GM12878 (cell line): Measurements from ENCODE around the gene RAB28. TPM values are rescaled to one million over a fixed set of nuclear protein-coding genes. Genes with fewer than 3 reads are reported as not detected.

ENCODE experiments used
- ATAC-seq: fragments of 200-7000 bp; cut with Tn5 transposase; 3 replicates; pipeline ENCODE4 v1.9.1; 2020; ENCODE audit warnings: mild to moderate bottlenecking, moderate library complexity
- BruUV-seq: library from RNA; stranded (reverse); fragments of 400-500 nt; replicated peaks from 2 replicates; lab custom pipeline; 2021; lab: Mats Ljungman, UMichigan
- CTCF ChIA-PET: fragments of 300-600 bp; sonication (Branson Sonifier 250); formaldehyde crosslinking; extraction: SDS; loops from one replicate; lab custom pipeline; 2021; ENCODE audit warnings: inconsistent platforms; lab: Yijun Ruan, JAX
- POLR2A ChIA-PET: fragments of 350-600 bp; formaldehyde crosslinking; extraction: SDS; loops from one replicate; lab custom pipeline; 2021; ENCODE audit warnings: inconsistent platforms; lab: Charles Lee
- RAD21 ChIA-PET: fragments of 300-600 bp; sonication (Branson Sonifier 250); formaldehyde crosslinking; loops from one replicate; lab custom pipeline; 2023; ENCODE audit warnings: antibody characterized with exemption; ENCODE audit not compliant: unreplicated experiment; lab: Charles Lee
- SMC1A ChIA-PET: fragments of 300-600 bp; sonication (Branson Sonifier 250); formaldehyde crosslinking; loops from one replicate; lab custom pipeline; 2023; ENCODE audit not compliant: unreplicated experiment, uncharacterized antibody; lab: Charles Lee
- DNase-seq: peaks from one replicate; pipeline ENCODE4 v3.0.0-alpha.2; 2011; ENCODE audit warnings: low read depth, low spot score
- FAIRE-seq: peaks from 3 replicates; lab custom pipeline; 2011; peaks lifted over from hg19 to GRCh38; lab: Jason Lieb, UNC
- H2AFZ ChIP-seq: 2 replicates; pipeline ENCODE4 v1.6.0; 2011; ENCODE audit warnings: low read depth, low read length, control low read depth; ENCODE audit not compliant: control insufficient read depth
- H3K27ac ChIP-seq: 2 replicates; pipeline ENCODE4 v1.5.1; 2011; ENCODE audit warnings: control low read depth; ENCODE audit not compliant: control insufficient read depth, insufficient read depth
- H3K27me3 ChIP-seq, 2 experiments: replicated peaks in 1 of 2; 2 replicates each; pipeline versions ENCODE4 v1.6.0 to v1.6.1; 2011; ENCODE audit warnings: low read length in 1 of 2; ENCODE audit not compliant: control insufficient read depth in 2 of 2, insufficient read depth in 2 of 2
- H3K36me3 ChIP-seq, 2 experiments: 2 replicates each; pipeline ENCODE4 v1.5.1; 2011; ENCODE audit warnings: low read length in 1 of 2; ENCODE audit not compliant: control insufficient read depth in 2 of 2, insufficient read depth in 2 of 2
- H3K4me1 ChIP-seq: 2 replicates; pipeline ENCODE4 v1.6.1; 2011; ENCODE audit warnings: mild to moderate bottlenecking, low read length, moderate library complexity, mixed read lengths; ENCODE audit not compliant: control insufficient read depth, insufficient read depth
- H3K4me2 ChIP-seq: 2 replicates; pipeline ENCODE4 v1.6.0; 2011; ENCODE audit warnings: control low read depth; ENCODE audit not compliant: control insufficient read depth, insufficient read depth
- H3K4me3 ChIP-seq: fragments of 200-600 bp; sonication (generic); 2 replicates; pipeline ENCODE4 v1.5.1; 2016
- H3K79me2 ChIP-seq: 2 replicates; pipeline ENCODE4 v1.6.0; 2011; ENCODE audit warnings: low read length; ENCODE audit not compliant: control insufficient read depth, insufficient read depth
- H3K9ac ChIP-seq: 2 replicates; pipeline ENCODE4 v1.8.0; 2011; ENCODE audit warnings: low read length, control low read depth, mixed read lengths; ENCODE audit not compliant: control insufficient read depth, insufficient read depth
- H3K9me3 ChIP-seq: replicated peaks from 3 replicates; pipeline ENCODE4 v1.5.1; 2011; ENCODE audit warnings: mild to moderate bottlenecking, low read length; ENCODE audit not compliant: control insufficient read depth, insufficient read depth
- H4K20me1 ChIP-seq: 2 replicates; pipeline ENCODE4 v1.6.0; 2011; ENCODE audit not compliant: control insufficient read depth, insufficient read depth
- ESRRA ChIP-seq: IDR thresholded peaks from 2 replicates; pipeline ENCODE4 v1.6.1; 2012; ENCODE audit warnings: mild to moderate bottlenecking, low read length, improper control_type of control experiment
- EZH2 ChIP-seq: IDR thresholded peaks from 2 replicates; pipeline ENCODE4 v1.6.1; 2012; ENCODE audit warnings: low read depth, mild to moderate bottlenecking, control low read depth, inconsistent platforms, low read length, borderline replicate concordance; ENCODE audit not compliant: control insufficient read depth
- IRF4 ChIP-seq: IDR thresholded peaks from 2 replicates; pipeline ENCODE4 v1.6.1; 2011; ENCODE audit warnings: low read depth, low read length
- KLF5 ChIP-seq: fragments of 450-650 bp; IDR thresholded peaks from 2 replicates; pipeline ENCODE4 v1.6.1; 2014; ENCODE audit warnings: mild to moderate bottlenecking; ENCODE audit not compliant: partially characterized antibody
- MEF2A ChIP-seq: IDR thresholded peaks from 2 replicates; pipeline ENCODE4 v1.6.1; 2011; ENCODE audit warnings: low read depth, mild to moderate bottlenecking, low read length, moderate library complexity; ENCODE audit not compliant: insufficient read depth
- MXI1 ChIP-seq: fragments of 150-350 bp; IDR thresholded peaks from 2 replicates; pipeline ENCODE4 v1.6.1; 2011; ENCODE audit warnings: low read depth, mild to moderate bottlenecking, inconsistent platforms, low read length, improper control_type of control experiment
- RUNX3 ChIP-seq: IDR thresholded peaks from 2 replicates; pipeline ENCODE4 v1.6.1; 2012; ENCODE audit warnings: low read length, inconsistent platforms
- SREBF2 ChIP-seq: IDR thresholded peaks from 2 replicates; pipeline ENCODE4 v1.6.1; 2012; ENCODE audit warnings: mild to moderate bottlenecking, low read length
- SUZ12 ChIP-seq: fragments of 200-600 bp; sonication (generic); IDR thresholded peaks from one replicate; pipeline ENCODE4 v1.6.1; 2018; ENCODE audit warnings: antibody characterized with exemption, mild to moderate bottlenecking; ENCODE audit not compliant: unreplicated experiment
- TCF3 ChIP-seq: IDR thresholded peaks from 2 replicates; pipeline ENCODE4 v1.6.1; 2012; ENCODE audit warnings: low read depth, mild to moderate bottlenecking, low read length, borderline replicate concordance; ENCODE audit not compliant: insufficient read depth
- TCF7 ChIP-seq: IDR thresholded peaks from 2 replicates; pipeline ENCODE4 v1.6.1; 2014; ENCODE audit warnings: antibody characterized with exemption, borderline replicate concordance
- WGBS: methylation state at CpG from one replicate; pipeline ENCODE4 v1.1.6; 2016; ENCODE audit warnings: low lambda C conversion rate; ENCODE audit not compliant: insufficient replicate concordance, insufficient coverage; ENCODE audit errors: missing lambda C conversion rate; 5-methylcytosine and 5-hydroxymethylcytosine counted together
- in situ Hi-C: fragments of 300-500 bp; cut with MboI; formaldehyde crosslinking; loops from 9 replicates; pipeline ENCODE4 v1.14.3; 2018; ENCODE audit warnings: mixed read lengths
- intact Hi-C: fragments of 100-400 bp; cut with micrococcal nuclease; formaldehyde crosslinking; loops from one replicate; pipeline ENCODE4 v1.14.2; 2022; ENCODE audit not compliant: unreplicated experiment
- polyA plus RNA-seq, 11 experiments: library from polyadenylated mRNA; depleted of rRNA in 4 of 11; unstranded in 6 of 11; stranded (reverse) in 5 of 11; fragments of >200 nt; fragmentation: Nextera tagmentation in 4 of 11; fragmentation: Illumina TruSeq in 1 of 11; extraction: Ambion mirVana in 4 of 11; extraction: Trizol in 1 of 11; gene quantifications; 1 replicate in 1 of 11; 2 replicates in 10 of 11; pipeline versions ENCODE4 v1.2.1 to v1.2.3, GENCODE V29; 2011 to 2016; ENCODE audit warnings: inconsistent platforms in 2 of 11, missing spikeins in 2 of 11, low read depth in 1 of 11
- total RNA-seq, 4 experiments: library from RNA; depleted of rRNA in 3 of 4; stranded (reverse); fragments of >200 nt in 3 of 4; fragmentation: Illumina TruSeq in 1 of 4; extraction: Trizol in 1 of 4; gene quantifications; 2 replicates each; pipeline versions ENCODE4 v1.2.1 to v1.2.3, GENCODE V29; 2013 to 2021
- TF ChIP-seq, protein P1 (sequence below): fragments of 450-650 bp; formaldehyde crosslinking; IDR thresholded peaks from 2 replicates; pipeline ENCODE4 v1.4.0; 2020; ENCODE audit warnings: mild to moderate bottlenecking, moderate library complexity

The RAB28 gene
- total and polyA plus RNA-seq, 10 of the 15 experiments (the other 5 are each of a cell fraction or from before 2014, with no cell fraction given): 5.8 to 29.3 (median 16.9) TPM

DNA sequence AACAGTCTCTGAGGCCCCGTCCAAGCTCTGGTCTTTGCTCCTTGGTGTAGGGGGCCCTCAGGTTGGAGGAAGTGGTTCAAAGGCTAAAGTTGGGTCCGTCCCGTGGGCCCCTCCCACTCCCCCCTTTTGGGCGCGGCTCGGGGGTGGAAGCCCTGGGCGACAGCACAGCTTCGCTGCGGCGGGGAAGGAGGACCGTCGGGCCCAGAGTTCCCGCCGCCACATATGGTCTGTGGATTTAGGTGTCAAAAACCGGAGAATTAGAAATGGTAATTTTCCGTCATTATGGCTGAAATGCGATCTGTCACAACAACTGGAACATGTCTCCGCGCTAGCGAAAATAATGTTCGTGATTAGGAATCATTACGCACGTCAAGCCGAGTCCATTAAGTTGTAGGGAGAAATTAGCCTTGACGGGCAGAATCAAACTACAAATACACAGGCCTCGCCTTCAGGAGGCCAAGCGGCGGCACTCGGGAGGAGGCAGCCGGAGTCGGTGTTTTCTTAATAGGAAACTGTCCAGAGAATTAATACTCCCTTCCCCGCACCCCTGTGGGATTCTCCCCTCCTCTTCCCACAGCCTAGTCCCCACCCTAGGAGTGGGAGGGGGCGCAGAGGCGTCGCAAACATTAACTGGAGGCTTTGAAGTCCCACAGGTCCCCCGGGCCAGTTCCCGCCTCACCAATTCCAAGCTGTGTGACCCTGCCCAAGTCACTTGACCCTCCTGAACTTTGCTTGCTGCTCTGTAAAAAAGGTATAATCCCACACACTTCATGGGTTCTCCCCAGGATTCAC, 45.2 kb upstream of the RAB28 start:
- SMC1A ChIA-PET: no interaction called here
- Histone ChIP-seq H3K9ac (no peak overlapping the region), H3K9me3 (peaks cover 4% of the 10 kb centered on the region), H3K4me3 (no peak overlapping the region), H3K79me2 (no peaks in the 10 kb centered on the region), H3K4me1 (peaks cover 14% of the 10 kb centered on the region), H3K27ac (no peak overlapping the region), H2AFZ (no peak overlapping the region), H3K27me3 (peaks cover 5 to 12% of the 10 kb centered on the region in 2 experiments), H4K20me1 (no peaks in the 10 kb centered on the region), H3K36me3 (no peaks in the 10 kb centered on the region), H3K4me2 (peak overlapping the region; percentile 58)
- RAD21 ChIA-PET: no interaction called here
- ATAC-seq (no peak), FAIRE-seq (no peak), DNase-seq (no peak)
- 60% methylated on average over 36 of the region's 37 CpGs for WGBS
- intact Hi-C loops: loop anchor here (5.0 kb wide), 1 partner anchor 602 kb away; no protein-coding TSS in a partner anchor
- in situ Hi-C loops: loop anchor here (25.0 kb wide), 1 partner anchor 1767 kb away; no protein-coding TSS in a partner anchor
- POLR2A ChIA-PET: no interaction called here
- CTCF ChIA-PET: interaction anchor here (0.6 kb wide), 1 partner anchor 128 kb away, joined by 3 read pairs; no protein-coding TSS in a partner anchor
- no TSS peak for BruUV-seq
- TF ChIP-seq MEF2A (no peak), EZH2 (no peak), TCF3 (no peak), SUZ12 (peak; percentile 26), RUNX3 (no peak)

DNA sequence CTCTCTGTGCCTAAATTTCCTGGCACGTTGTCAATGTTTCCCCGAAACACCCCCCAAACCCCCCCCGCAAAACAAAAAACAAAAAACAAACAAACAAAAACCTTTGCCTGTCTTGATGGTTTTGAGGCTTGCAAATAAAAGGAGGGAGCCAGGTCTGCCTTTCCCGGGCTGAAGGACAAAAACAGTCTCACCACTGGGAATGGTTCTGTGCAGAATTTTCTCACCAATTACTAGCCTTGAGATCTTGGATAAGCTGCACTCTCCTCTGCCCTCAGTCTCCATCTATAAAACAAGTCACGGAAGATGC, 44.6 kb upstream of the RAB28 start:
- WGBS: 3% methylated on average over 5 of the region's 5 CpGs
- FAIRE-seq: no peak
- in situ Hi-C loops: loop anchor here (25.0 kb wide), 1 partner anchor 1766 kb away; no protein-coding TSS in a partner anchor
- ChIA-PET RAD21 (interaction anchor here (1.0 to 1.3 kb wide), 2 partner anchors 47 to 83 kb away, joined by 3 read pairs; no protein-coding TSS in a partner anchor), CTCF (interaction anchor here (0.6 kb wide), 1 partner anchor 129 kb away, joined by 3 read pairs; no protein-coding TSS in a partner anchor), POLR2A (no interaction called here), SMC1A (no interaction called here)
- Histone ChIP-seq H2AFZ (no peak overlapping the region), H3K4me3 (peak overlapping the region; percentile 53; the same call in 1 of the 2 replicates), H3K27me3 (peaks cover 5 to 9% of the 10 kb centered on the region in 2 experiments), H3K79me2 (no peaks in the 10 kb centered on the region), H3K4me1 (peaks cover 14% of the 10 kb centered on the region), H3K9me3 (peaks cover 9% of the 10 kb centered on the region), H3K4me2 (peak overlapping the region; percentile 78), H3K27ac (no peak overlapping the region), H3K36me3 (no peaks in the 10 kb centered on the region), H3K9ac (no peak overlapping the region), H4K20me1 (no peaks in the 10 kb centered on the region)
- no peak for DNase-seq
- BruUV-seq: no TSS peak
- intact Hi-C loops: loop anchor here (5.0 kb wide), 1 partner anchor 601 kb away; no protein-coding TSS in a partner anchor
- no peak for ATAC-seq
- TF ChIP-seq, protein P1, sequence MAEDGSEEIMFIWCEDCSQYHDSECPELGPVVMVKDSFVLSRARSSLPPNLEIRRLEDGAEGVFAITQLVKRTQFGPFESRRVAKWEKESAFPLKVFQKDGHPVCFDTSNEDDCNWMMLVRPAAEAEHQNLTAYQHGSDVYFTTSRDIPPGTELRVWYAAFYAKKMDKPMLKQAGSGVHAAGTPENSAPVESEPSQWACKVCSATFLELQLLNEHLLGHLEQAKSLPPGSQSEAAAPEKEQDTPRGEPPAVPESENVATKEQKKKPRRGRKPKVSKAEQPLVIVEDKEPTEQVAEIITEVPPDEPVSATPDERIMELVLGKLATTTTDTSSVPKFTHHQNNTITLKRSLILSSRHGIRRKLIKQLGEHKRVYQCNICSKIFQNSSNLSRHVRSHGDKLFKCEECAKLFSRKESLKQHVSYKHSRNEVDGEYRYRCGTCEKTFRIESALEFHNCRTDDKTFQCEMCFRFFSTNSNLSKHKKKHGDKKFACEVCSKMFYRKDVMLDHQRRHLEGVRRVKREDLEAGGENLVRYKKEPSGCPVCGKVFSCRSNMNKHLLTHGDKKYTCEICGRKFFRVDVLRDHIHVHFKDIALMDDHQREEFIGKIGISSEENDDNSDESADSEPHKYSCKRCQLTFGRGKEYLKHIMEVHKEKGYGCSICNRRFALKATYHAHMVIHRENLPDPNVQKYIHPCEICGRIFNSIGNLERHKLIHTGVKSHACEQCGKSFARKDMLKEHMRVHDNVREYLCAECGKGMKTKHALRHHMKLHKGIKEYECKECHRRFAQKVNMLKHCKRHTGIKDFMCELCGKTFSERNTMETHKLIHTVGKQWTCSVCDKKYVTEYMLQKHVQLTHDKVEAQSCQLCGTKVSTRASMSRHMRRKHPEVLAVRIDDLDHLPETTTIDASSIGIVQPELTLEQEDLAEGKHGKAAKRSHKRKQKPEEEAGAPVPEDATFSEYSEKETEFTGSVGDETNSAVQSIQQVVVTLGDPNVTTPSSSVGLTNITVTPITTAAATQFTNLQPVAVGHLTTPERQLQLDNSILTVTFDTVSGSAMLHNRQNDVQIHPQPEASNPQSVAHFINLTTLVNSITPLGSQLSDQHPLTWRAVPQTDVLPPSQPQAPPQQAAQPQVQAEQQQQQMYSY (CRISPR knock-in tag): no peak
- TF ChIP-seq ESRRA: no peak
- no peak for TF ChIP-seq MXI1
- TF ChIP-seq IRF4: no peak
- TF ChIP-seq SREBF2: no peak
- no peak for TF ChIP-seq TCF7
- no peak for TF ChIP-seq KLF5
